SK-N-SH treated with all-trans-retinoic acid at 6 μM for 48 hours (cell line): ENCODE measurements around the gene OTOG.
A peak's percentile ranks its signal among the peaks of the same experiment; 100 is the strongest.

ENCODE experiments used
- ATAC-seq: fragments of 200-7000 bp; cut with Tn5 transposase; 3 replicates; pipeline ENCODE4 v1.9.1; 2020; ENCODE audit warnings: mild to moderate bottlenecking, moderate library complexity
- ARNTL ChIP-seq: fragments of 450-650 bp; formaldehyde crosslinking; IDR thresholded peaks from 2 replicates; pipeline ENCODE4 v1.5.0; 2020; ENCODE audit warnings: low read depth, mild to moderate bottlenecking, moderate library complexity, borderline replicate concordance
- CSDC2 ChIP-seq: fragments of 250-450 bp; sonication (Bioruptor Pico); IDR thresholded peaks from 2 replicates; pipeline ENCODE4 v1.5.0; 2020; ENCODE audit warnings: mild to moderate bottlenecking, moderate library complexity
- CSRNP3 ChIP-seq: fragments of 250-450 bp; sonication (Bioruptor Pico); IDR thresholded peaks from 2 replicates; pipeline ENCODE4 v1.5.1; 2021; ENCODE audit warnings: mild to moderate bottlenecking, moderate library complexity
- GLIS3 ChIP-seq: fragments of 250-450 bp; sonication (Bioruptor Pico); IDR thresholded peaks from 2 replicates; pipeline ENCODE4 v1.5.0; 2020; ENCODE audit warnings: mild to moderate bottlenecking, moderate library complexity
- ISL1 ChIP-seq: fragments of 250-450 bp; sonication (Bioruptor Pico); IDR thresholded peaks from 2 replicates; pipeline ENCODE4 v2.1.2; 2022; ENCODE audit warnings: mild to moderate bottlenecking, moderate library complexity
- OSR1 ChIP-seq: fragments of 250-450 bp; sonication (Bioruptor Pico); IDR thresholded peaks from 2 replicates; pipeline ENCODE4 v1.8.0; 2022; ENCODE audit warnings: moderate library complexity, mild to moderate bottlenecking, inconsistent platforms
- PATZ1 ChIP-seq: fragments of 250-450 bp; sonication (Bioruptor Pico); IDR thresholded peaks from 2 replicates; pipeline ENCODE4 v1.8.0; 2020; ENCODE audit warnings: mild to moderate bottlenecking, moderate library complexity, borderline replicate concordance
- PPARA ChIP-seq: fragments of 250-450 bp; sonication (Bioruptor Pico); IDR thresholded peaks from 2 replicates; pipeline ENCODE4 v1.5.0; 2020; ENCODE audit warnings: mild to moderate bottlenecking, borderline replicate concordance
- RARB ChIP-seq: fragments of 250-450 bp; sonication (Bioruptor Pico); IDR thresholded peaks from 2 replicates; pipeline ENCODE4 v1.8.0; 2021; ENCODE audit warnings: mild to moderate bottlenecking, moderate library complexity
- SNAI2 ChIP-seq: fragments of 250-450 bp; sonication (Bioruptor Pico); IDR thresholded peaks from 2 replicates; pipeline ENCODE4 v1.5.0; 2020; ENCODE audit warnings: mild to moderate bottlenecking, moderate library complexity
- TCF4 ChIP-seq: fragments of 250-450 bp; sonication (Bioruptor Pico); IDR thresholded peaks from 2 replicates; pipeline ENCODE4 v1.8.0; 2021; ENCODE audit warnings: mild to moderate bottlenecking, moderate library complexity, borderline replicate concordance
- TOX ChIP-seq: fragments of 250-450 bp; sonication (Bioruptor Pico); IDR thresholded peaks from 2 replicates; pipeline ENCODE4 v1.8.0; 2021; ENCODE audit warnings: mild to moderate bottlenecking, moderate library complexity, borderline replicate concordance
- ZC3H10 ChIP-seq: fragments of 250-450 bp; sonication (Bioruptor Pico); IDR thresholded peaks from 2 replicates; pipeline ENCODE4 v1.5.1; 2021; ENCODE audit warnings: mild to moderate bottlenecking, moderate library complexity
- ZNF565 ChIP-seq: fragments of 450-650 bp; formaldehyde crosslinking; conservative IDR thresholded peaks from 2 replicates; pipeline ENCODE4 v1.5.0; 2020; ENCODE audit warnings: low read depth, mild to moderate bottlenecking, moderate library complexity
- ZNF70 ChIP-seq: fragments of 450-650 bp; formaldehyde crosslinking; IDR thresholded peaks from 2 replicates; pipeline ENCODE4 v1.5.0; 2020; ENCODE audit warnings: mild to moderate bottlenecking, moderate library complexity
- ZNF8 ChIP-seq: fragments of 450-650 bp; formaldehyde crosslinking; IDR thresholded peaks from 2 replicates; pipeline ENCODE4 v1.5.0; 2020; ENCODE audit warnings: mild to moderate bottlenecking, moderate library complexity
- TF ChIP-seq, protein P1 (sequence below): fragments of 250-450 bp; sonication (Bioruptor Pico); IDR thresholded peaks from 2 replicates; pipeline ENCODE4 v1.8.0; 2021; ENCODE audit warnings: low read depth, mild to moderate bottlenecking, moderate library complexity, borderline replicate concordance

Gene OTOG

DNA sequence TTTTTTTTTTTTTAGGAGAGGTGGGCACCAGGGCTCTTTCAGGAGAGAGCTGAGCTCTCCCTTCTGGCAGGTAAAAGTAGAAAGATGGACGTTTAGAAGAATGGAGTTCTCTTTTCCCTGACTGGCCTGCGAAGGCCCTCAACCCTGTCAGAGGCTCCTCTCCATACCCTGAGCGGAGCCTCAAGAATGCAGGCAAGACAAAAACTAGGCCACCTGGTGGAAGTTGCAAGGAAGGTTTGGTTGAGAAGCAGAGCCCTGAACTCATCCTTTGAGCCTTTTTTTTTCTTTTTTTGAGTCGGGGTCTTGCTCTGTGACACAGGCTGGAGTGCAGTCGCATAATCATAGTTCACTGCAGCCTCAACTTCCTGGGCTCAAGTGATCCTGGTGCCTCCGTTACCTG lies 1.4 kb downstream of the OTOG start:
- peak; percentile 48 for ATAC-seq
- TF ChIP-seq GLIS3 (CRISPR knock-in tag) (no peak), RARB (CRISPR knock-in tag) (no peak), ZNF565 (CRISPR knock-in tag) (no peak)
- TF ChIP-seq, all 23 proteins: peak for 0

- ATAC-seq, result no peak
- TF ChIP-seq OSR1 (CRISPR knock-in tag), result no peak
- no peak for TF ChIP-seq ZNF8
- TF ChIP-seq SNAI2 (CRISPR knock-in tag), result no peak
- no peak for TF ChIP-seq PATZ1
- TF ChIP-seq, protein P1, sequence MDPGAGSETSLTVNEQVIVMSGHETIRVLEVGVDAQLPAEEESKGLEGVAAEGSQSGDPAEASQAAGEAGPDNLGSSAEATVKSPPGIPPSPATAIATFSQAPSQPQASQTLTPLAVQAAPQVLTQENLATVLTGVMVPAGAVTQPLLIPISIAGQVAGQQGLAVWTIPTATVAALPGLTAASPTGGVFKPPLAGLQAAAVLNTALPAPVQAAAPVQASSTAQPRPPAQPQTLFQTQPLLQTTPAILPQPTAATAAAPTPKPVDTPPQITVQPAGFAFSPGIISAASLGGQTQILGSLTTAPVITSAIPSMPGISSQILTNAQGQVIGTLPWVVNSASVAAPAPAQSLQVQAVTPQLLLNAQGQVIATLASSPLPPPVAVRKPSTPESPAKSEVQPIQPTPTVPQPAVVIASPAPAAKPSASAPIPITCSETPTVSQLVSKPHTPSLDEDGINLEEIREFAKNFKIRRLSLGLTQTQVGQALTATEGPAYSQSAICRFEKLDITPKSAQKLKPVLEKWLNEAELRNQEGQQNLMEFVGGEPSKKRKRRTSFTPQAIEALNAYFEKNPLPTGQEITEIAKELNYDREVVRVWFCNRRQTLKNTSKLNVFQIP, result no peak
- TF ChIP-seq ZNF70 (CRISPR knock-in tag), result no peak
- no peak for TF ChIP-seq TOX (CRISPR knock-in tag)
- TF ChIP-seq ISL1, result no peak
- TF ChIP-seq PPARA (CRISPR knock-in tag), result no peak
- no peak for TF ChIP-seq CSRNP3 (CRISPR knock-in tag)
- no peak for TF ChIP-seq ARNTL (CRISPR knock-in tag)
- TF ChIP-seq RARB (CRISPR knock-in tag), result no peak
- no peak for TF ChIP-seq CSDC2 (CRISPR knock-in tag)
Observed at GRCh38 chr11:17550450-17551346, 3.6 kb downstream of the OTOG start.

- no peak for ATAC-seq
- TF ChIP-seq TCF4 (CRISPR knock-in tag) (no peak), CSRNP3 (CRISPR knock-in tag) (no peak), CSDC2 (CRISPR knock-in tag) (no peak), GLIS3 (CRISPR knock-in tag) (no peak), RARB (CRISPR knock-in tag) (no peak), ZC3H10 (CRISPR knock-in tag) (no peak), TOX (CRISPR knock-in tag) (no peak), PATZ1 (no peak)
- TF ChIP-seq, protein P1, result no peak
Observed at GRCh38 chr11:17551347-17552040, 4.4 kb downstream of the OTOG start.
